HepG2 (cell line): ENCODE data around the gene DPM1. TPM values are rescaled to one million over a fixed set of nuclear protein-coding genes. Genes with fewer than 3 reads are reported as not detected.
A peak's percentile ranks its signal among the peaks of the same experiment; 100 is the strongest.

Experiments used
- CBX2 ChIP-seq, 2 experiments: fragments of 200-600 bp in 1 of 2; sonication (generic); formaldehyde crosslinking in 1 of 2; IDR thresholded peaks; 2 replicates each; pipeline versions ENCODE4 v1.7.0 to v1.8.1; 2018 to 2022; ENCODE audit warnings: low read depth in 2 of 2, low read length in 1 of 2, mild to moderate bottlenecking in 1 of 2, missing genetic modification reagents in 1 of 2
- CERS6 ChIP-seq: sonication (generic); formaldehyde crosslinking; IDR thresholded peaks from 2 replicates; pipeline ENCODE4 v1.5.0; 2020; ENCODE audit warnings: missing genetic modification reagents
- HOXA7 ChIP-seq: sonication (generic); formaldehyde crosslinking; IDR thresholded peaks from 2 replicates; pipeline ENCODE4 v1.8.1; 2022; ENCODE audit warnings: mild to moderate bottlenecking, missing genetic modification reagents, moderate library complexity
- IRF2 ChIP-seq: IDR thresholded peaks from 2 replicates; pipeline ENCODE4 v1.6.1; 2018; ENCODE audit warnings: missing genetic modification reagents, missing compliant biosample characterization
- KDM3A ChIP-seq: IDR thresholded peaks from 2 replicates; pipeline ENCODE4 v1.6.1; 2018; ENCODE audit warnings: low read depth, missing compliant biosample characterization
- MXD3 ChIP-seq: IDR thresholded peaks from 2 replicates; pipeline ENCODE4 v1.6.1; 2016; ENCODE audit warnings: mild to moderate bottlenecking, missing biosample characterization, missing genetic modification reagents
- NFE2L1 ChIP-seq: sonication (generic); formaldehyde crosslinking; IDR thresholded peaks from 2 replicates; pipeline ENCODE4 v1.4.0; 2020; ENCODE audit warnings: missing genetic modification reagents, mild to moderate bottlenecking, borderline replicate concordance
- PAWR ChIP-seq: sonication (generic); formaldehyde crosslinking; IDR thresholded peaks from 2 replicates; pipeline ENCODE4 v1.4.0; 2020; ENCODE audit warnings: missing genetic modification reagents, mild to moderate bottlenecking, borderline replicate concordance
- PCBP2 ChIP-seq: fragments of 200-400 bp; formaldehyde crosslinking; optimal IDR thresholded peaks from 2 replicates; pipeline ENCODE3; 2018; ENCODE audit warnings: low read length, low read depth; ENCODE audit not compliant: poor library complexity, severe bottlenecking
- POLR2A ChIP-seq, 2 experiments: IDR thresholded peaks; 2 replicates each; pipeline ENCODE4 v1.6.1; 2011; ENCODE audit warnings: low read depth in 2 of 2, low read length in 2 of 2, mild to moderate bottlenecking in 1 of 2, moderate library complexity in 1 of 2; ENCODE audit not compliant: insufficient read depth in 1 of 2
- RFXAP ChIP-seq: sonication (generic); formaldehyde crosslinking; IDR thresholded peaks from 2 replicates; pipeline ENCODE4 v1.4.0; 2020; ENCODE audit warnings: missing genetic modification reagents, borderline replicate concordance
- SYNCRIP ChIP-seq: fragments of 200-400 bp; formaldehyde crosslinking; IDR thresholded peaks from 2 replicates; pipeline ENCODE4 v1.6.1; 2018; ENCODE audit warnings: mild to moderate bottlenecking, low read depth, low read length; ENCODE audit not compliant: insufficient read depth
- YEATS4 ChIP-seq: sonication (generic); formaldehyde crosslinking; IDR thresholded peaks from 2 replicates; pipeline ENCODE4 v1.4.0; 2020; ENCODE audit warnings: missing genetic modification reagents, borderline replicate concordance
- ZBED4 ChIP-seq: sonication (generic); formaldehyde crosslinking; IDR thresholded peaks from 2 replicates; pipeline ENCODE4 v1.4.0; 2020; ENCODE audit warnings: missing genetic modification reagents, borderline replicate concordance
- ZNF225 ChIP-seq: sonication (generic); formaldehyde crosslinking; IDR thresholded peaks from 2 replicates; pipeline ENCODE4 v1.4.0; 2020; ENCODE audit warnings: mild to moderate bottlenecking, missing genetic modification reagents
- ZNF383 ChIP-seq: sonication (generic); formaldehyde crosslinking; IDR thresholded peaks from 2 replicates; pipeline ENCODE4 v1.4.0; 2020; ENCODE audit warnings: missing genetic modification reagents, mild to moderate bottlenecking, borderline replicate concordance
- ZNF607 ChIP-seq: sonication (generic); formaldehyde crosslinking; IDR thresholded peaks from 2 replicates; pipeline ENCODE4 v1.5.1; 2020; ENCODE audit warnings: missing genetic modification reagents, mild to moderate bottlenecking, borderline replicate concordance
- ZNF687 ChIP-seq: sonication (generic); formaldehyde crosslinking; IDR thresholded peaks from 2 replicates; pipeline ENCODE4 v1.5.1; 2020; ENCODE audit warnings: mild to moderate bottlenecking, missing genetic modification reagents, moderate library complexity
- polyA plus RNA-seq, 8 experiments: library from polyadenylated mRNA; depleted of rRNA in 3 of 8; stranded (reverse) in 7 of 8; unstranded in 1 of 8; fragments of >200 nt; fragmentation: Illumina TruSeq in 4 of 8; extraction: Trizol in 4 of 8; gene quantifications; 2 replicates each; pipeline versions ENCODE4 v1.2.1 to v1.2.3, GENCODE V29; 2011 to 2016; ENCODE audit warnings: low read depth in 4 of 8, missing spikeins in 1 of 8, mixed read lengths in 1 of 8; ENCODE audit not compliant: insufficient read depth in 1 of 8
- total RNA-seq, 5 experiments: library from RNA; depleted of rRNA; stranded (reverse); fragments of >200 nt; fragmentation: Illumina TruSeq; extraction: Trizol; gene quantifications; 2 replicates each; pipeline ENCODE4 v1.2.3, GENCODE V29; 2016; ENCODE audit warnings: low read depth in 1 of 5

Gene DPM1
- total and polyA plus RNA-seq, 2 of the 13 experiments (the other 11 are each of a cell fraction or from before 2014, with no cell fraction given): 83.2 to 161 TPM

- TF ChIP-seq ZNF607 (CRISPR knock-in tag) (peak; percentile 62; the same call in 1 of the 2 replicates), CBX2 (IDR thresholded peaks at IDR 0.05; ENCODE audit: low read depth, low read length) (no peak), CBX2 (CRISPR knock-in tag; IDR thresholded peaks at IDR 0.05; ENCODE audit: low read depth) (no peak), YEATS4 (peak; percentile 80; the same call in 1 of the 2 replicates), PCBP2 (no peak), ZNF687 (CRISPR knock-in tag) (peak; percentile 87), PAWR (CRISPR knock-in tag) (peak; percentile 19; the same call in 1 of the 2 replicates), NFE2L1 (CRISPR knock-in tag) (peak; percentile 70; the same call in 1 of the 2 replicates), ZNF383 (peak; percentile 89; the same call in 1 of the 2 replicates), SYNCRIP (no peak), KDM3A (CRISPR knock-in tag) (no peak; the same call in 1 of the 2 replicates), ZNF225 (CRISPR knock-in tag) (peak; percentile 93; the same call in 1 of the 2 replicates), CERS6 (peak; percentile 82; the same call in 1 of the 2 replicates), ZBED4 (no peak; the same call in 1 of the 2 replicates), RFXAP (CRISPR knock-in tag) (peak; percentile 71; the same call in 1 of the 2 replicates), POLR2A (IDR thresholded peaks at IDR 0.05; ENCODE audit: insufficient read depth in 1 of 2, low read depth in 2 of 2, low read length in 2 of 2) (peak; percentile 55 to 82), MXD3 (CRISPR knock-in tag) (peak; percentile 53), IRF2 (CRISPR knock-in tag) (no peak), HOXA7 (CRISPR knock-in tag) (peak; percentile 23; the same call in 1 of the 2 replicates)
These were observed 547 bp upstream of the DPM1 start, which contains the start of gene MOCS3 (continued) for GRCh38 chr20:50958615-50959542.
